Loucy (cell line): ENCODE results near the gene DSCAM.

ENCODE experiments used
- H2AFZ ChIP-seq: fragments of 200-600 bp; sonication (generic); 2 replicates; pipeline ENCODE4 v1.6.0; 2016; ENCODE audit warnings: antibody characterized with exemption, mild to moderate bottlenecking, low read length, moderate library complexity
- H3F3A ChIP-seq: fragments of 200-600 bp; 2 replicates; pipeline ENCODE4 v1.6.0; 2016; ENCODE audit warnings: antibody characterized with exemption, low read depth, mild to moderate bottlenecking
- H3K27me3 ChIP-seq: fragments of 200-600 bp; sonication (generic); 2 replicates; pipeline ENCODE4 v1.6.1; 2014; ENCODE audit warnings: low read length, mild to moderate bottlenecking; ENCODE audit not compliant: insufficient read depth, poor library complexity, severe bottlenecking
- H3K36me3 ChIP-seq: fragments of 200-600 bp; sonication (generic); 2 replicates; pipeline ENCODE4 v1.6.1; 2016; ENCODE audit warnings: low read length; ENCODE audit not compliant: insufficient read depth
- H3K4me1 ChIP-seq: fragments of 200-600 bp; sonication (generic); 2 replicates; pipeline ENCODE4 v1.5.1; 2014; ENCODE audit warnings: low read length, mild to moderate bottlenecking; ENCODE audit not compliant: insufficient read depth, poor library complexity, severe bottlenecking
- H3K4me2 ChIP-seq: fragments of 200-600 bp; sonication (generic); 2 replicates; pipeline ENCODE4 v1.6.0; 2014; ENCODE audit warnings: antibody characterized with exemption, low read length, low read depth, mild to moderate bottlenecking; ENCODE audit not compliant: poor library complexity, severe bottlenecking
- H3K4me3 ChIP-seq: fragments of 200-600 bp; sonication (generic); 2 replicates; pipeline ENCODE4 v1.5.1; 2014; ENCODE audit warnings: low read length, mild to moderate bottlenecking, mixed read lengths; ENCODE audit not compliant: poor library complexity, severe bottlenecking
- H3K79me2 ChIP-seq: fragments of 200-600 bp; sonication (generic); 2 replicates; pipeline ENCODE4 v1.6.1; 2014; ENCODE audit warnings: low read length; ENCODE audit not compliant: insufficient read depth
- H3K9ac ChIP-seq: fragments of 200-600 bp; sonication (generic); 2 replicates; pipeline ENCODE4 v1.6.0; 2014; ENCODE audit warnings: mild to moderate bottlenecking, low read depth, low read length, moderate library complexity; ENCODE audit not compliant: poor library complexity, severe bottlenecking
- H3K9me2 ChIP-seq: fragments of 200-600 bp; sonication (generic); replicated peaks from 2 replicates; pipeline ENCODE4 v1.6.1; 2016; ENCODE audit warnings: low read depth, low read length, mixed read lengths
- H3K9me3 ChIP-seq: fragments of 200-600 bp; sonication (generic); 2 replicates; pipeline ENCODE4 v1.6.1; 2014; ENCODE audit warnings: mild to moderate bottlenecking, antibody characterized with exemption, low read length, low read depth; ENCODE audit not compliant: insufficient read depth
- H4K20me1 ChIP-seq: fragments of 200-600 bp; sonication (generic); 2 replicates; pipeline ENCODE4 v1.6.0; 2014; ENCODE audit warnings: antibody characterized with exemption, low read length, mild to moderate bottlenecking; ENCODE audit not compliant: insufficient read depth, poor library complexity, severe bottlenecking
- EZH2phosphoT487 ChIP-seq: fragments of 200-600 bp; IDR thresholded peaks from 2 replicates; pipeline ENCODE4 v1.6.1; 2018; ENCODE audit warnings: antibody characterized with exemption, mild to moderate bottlenecking, moderate library complexity, borderline replicate concordance
- TF ChIP-seq, protein P1 (sequence below): fragments of 200-600 bp; sonication (generic); conservative IDR thresholded peaks from 2 replicates; pipeline ENCODE4 v1.5.1; 2014; ENCODE audit warnings: mild to moderate bottlenecking, antibody characterized with exemption, low read length

The DSCAM gene

DNA sequence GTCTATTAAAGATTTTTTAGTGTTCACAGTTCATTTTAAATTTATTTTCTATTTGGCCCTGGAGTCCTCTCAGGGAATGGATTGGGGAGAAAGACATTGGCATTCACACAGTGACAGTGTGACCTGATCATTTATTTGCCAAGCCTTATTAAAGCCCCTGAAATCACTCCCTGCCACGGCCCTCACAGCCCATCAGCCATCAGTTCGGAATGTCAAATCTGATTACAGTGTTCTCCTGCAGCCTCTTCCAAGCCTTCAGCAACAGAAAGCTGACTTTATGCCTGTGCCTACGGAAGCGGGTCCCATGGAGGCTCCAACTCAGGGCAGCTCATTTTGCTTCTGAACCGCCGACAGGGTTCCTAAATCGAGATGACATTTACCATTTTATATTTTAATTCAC is 451.2 kb downstream of the DSCAM start:
- Histone ChIP-seq H3K79me2 (no peaks in the 10 kb centered on the region), H2AFZ (no peak overlapping the region), H3K9ac (no peak overlapping the region), H3K4me2 (no peak overlapping the region), H3K9me3 (no peaks in the 10 kb centered on the region), H3K4me3 (no peak overlapping the region), H3F3A (no peaks in the 10 kb centered on the region), H4K20me1 (no peaks in the 10 kb centered on the region), H3K27me3 (no peaks in the 10 kb centered on the region), H3K4me1 (no peaks in the 10 kb centered on the region), H3K36me3 (no peaks in the 10 kb centered on the region), H3K9me2 (no peaks in the 10 kb centered on the region)
- TF ChIP-seq, protein P1, sequence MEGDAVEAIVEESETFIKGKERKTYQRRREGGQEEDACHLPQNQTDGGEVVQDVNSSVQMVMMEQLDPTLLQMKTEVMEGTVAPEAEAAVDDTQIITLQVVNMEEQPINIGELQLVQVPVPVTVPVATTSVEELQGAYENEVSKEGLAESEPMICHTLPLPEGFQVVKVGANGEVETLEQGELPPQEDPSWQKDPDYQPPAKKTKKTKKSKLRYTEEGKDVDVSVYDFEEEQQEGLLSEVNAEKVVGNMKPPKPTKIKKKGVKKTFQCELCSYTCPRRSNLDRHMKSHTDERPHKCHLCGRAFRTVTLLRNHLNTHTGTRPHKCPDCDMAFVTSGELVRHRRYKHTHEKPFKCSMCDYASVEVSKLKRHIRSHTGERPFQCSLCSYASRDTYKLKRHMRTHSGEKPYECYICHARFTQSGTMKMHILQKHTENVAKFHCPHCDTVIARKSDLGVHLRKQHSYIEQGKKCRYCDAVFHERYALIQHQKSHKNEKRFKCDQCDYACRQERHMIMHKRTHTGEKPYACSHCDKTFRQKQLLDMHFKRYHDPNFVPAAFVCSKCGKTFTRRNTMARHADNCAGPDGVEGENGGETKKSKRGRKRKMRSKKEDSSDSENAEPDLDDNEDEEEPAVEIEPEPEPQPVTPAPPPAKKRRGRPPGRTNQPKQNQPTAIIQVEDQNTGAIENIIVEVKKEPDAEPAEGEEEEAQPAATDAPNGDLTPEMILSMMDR: no peak
- no peak for TF ChIP-seq EZH2phosphoT487

DNA sequence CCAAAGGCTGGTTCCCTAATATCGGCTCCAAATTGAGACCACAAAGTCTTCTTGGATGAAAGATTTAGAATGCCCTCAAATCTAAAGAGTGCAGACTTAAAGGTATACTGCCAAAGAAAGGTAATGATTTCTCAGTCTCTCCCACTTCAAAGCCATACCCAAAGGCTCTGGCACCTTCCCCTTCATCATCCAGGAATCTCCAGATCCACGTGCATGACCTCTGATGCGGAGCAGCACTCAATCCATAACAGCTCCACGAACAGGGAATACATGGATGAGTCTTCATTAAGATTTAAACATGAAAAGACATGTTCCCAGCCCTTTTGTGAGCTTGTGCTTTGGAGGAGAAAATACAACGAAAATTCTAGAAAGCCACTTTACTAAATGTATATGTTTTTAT is 453.9 kb downstream of the DSCAM start:
- Histone ChIP-seq H3K79me2 (no peaks in the 10 kb centered on the region), H3K9ac (no peak overlapping the region), H4K20me1 (no peaks in the 10 kb centered on the region), H3K9me2 (no peaks in the 10 kb centered on the region), H3K4me1 (no peaks in the 10 kb centered on the region), H3K4me3 (no peak overlapping the region), H3K9me3 (no peaks in the 10 kb centered on the region; the same call in 1 of the 2 replicates), H3K27me3 (no peaks in the 10 kb centered on the region), H2AFZ (no peak overlapping the region), H3F3A (no peaks in the 10 kb centered on the region), H3K36me3 (no peaks in the 10 kb centered on the region), H3K4me2 (no peak overlapping the region)
- TF ChIP-seq, protein P1: no peak
- no peak for TF ChIP-seq EZH2phosphoT487

DNA sequence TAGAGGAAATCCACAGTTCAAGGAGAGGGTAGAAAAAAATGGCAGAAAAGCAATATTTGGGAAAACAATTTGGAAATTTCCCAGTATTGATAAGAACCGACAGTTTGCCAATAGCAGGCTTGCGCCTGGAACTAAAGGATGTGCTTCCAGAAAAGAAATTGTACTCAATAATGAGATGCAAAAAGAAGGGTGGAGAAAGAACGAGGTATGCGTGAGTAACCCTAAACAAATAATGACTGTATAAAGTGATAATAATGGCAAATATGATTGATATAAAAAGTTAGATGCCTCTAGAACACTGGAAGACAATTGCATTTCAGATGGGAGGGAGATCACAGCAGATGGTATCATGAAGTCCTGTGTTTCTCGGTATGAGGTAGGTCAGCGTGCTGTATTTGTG is 458.9 kb downstream of the DSCAM start:
- Histone ChIP-seq H3F3A (no peaks in the 10 kb centered on the region), H3K27me3 (no peaks in the 10 kb centered on the region), H3K9me3 (no peaks in the 10 kb centered on the region; the same call in 1 of the 2 replicates), H3K79me2 (no peaks in the 10 kb centered on the region), H3K4me2 (no peak overlapping the region), H2AFZ (no peak overlapping the region), H4K20me1 (no peaks in the 10 kb centered on the region), H3K4me3 (no peak overlapping the region), H3K36me3 (no peaks in the 10 kb centered on the region), H3K4me1 (no peaks in the 10 kb centered on the region), H3K9me2 (no peaks in the 10 kb centered on the region), H3K9ac (no peak overlapping the region)
- TF ChIP-seq, protein P1: no peak
- TF ChIP-seq EZH2phosphoT487: no peak
